Astrocyte of the cerebellum (primary cell): ENCODE measurements around the gene RASSF10.

Experiments used
- DNase-seq: peaks from one replicate; pipeline ENCODE4 v3.0.0-alpha.2; 2011; ENCODE audit warnings: low read depth
- H3K4me3 ChIP-seq: 2 replicates; pipeline ENCODE4 v1.5.1; 2011; ENCODE audit warnings: mild to moderate bottlenecking, low read depth, low read length, moderate library complexity
- CTCF ChIP-seq: IDR thresholded peaks from 2 replicates; pipeline ENCODE4 v1.5.1; 2012; ENCODE audit warnings: low read length, low read depth, moderate library complexity, mild to moderate bottlenecking; ENCODE audit errors: missing control alignments
- in situ Hi-C: cut with HindIII; loops from 2 replicates; pipeline ENCODE4 v1.10.0; 2017; ENCODE audit warnings: low sequenced_read_pairs

Gene RASSF10

GRCh38 chr11:13053255-13053917 lies 44.3 kb downstream of the RASSF10 start:
- H3K4me3 ChIP-seq, result no peak overlapping the region
- DNase-seq, result no peak
- in situ Hi-C loops, result no loop called here
- no peak for TF ChIP-seq CTCF

- in situ Hi-C loops, result no loop called here
- no peak for TF ChIP-seq CTCF
- no peak for DNase-seq
These were observed 45.2 kb downstream of the RASSF10 start for GRCh38 chr11:13054278-13054677.

GRCh38 chr11:13055200-13055599 lies 46.1 kb downstream of the RASSF10 start:
- in situ Hi-C loops, result no loop called here
- no peak for DNase-seq
- no peak overlapping the region for H3K4me3 ChIP-seq
- no peak for TF ChIP-seq CTCF

More at GRCh38 chr11:13054278-13054677, 45.2 kb downstream of the RASSF10 start:
- no peak overlapping the region for H3K4me3 ChIP-seq

GRCh38 chr11:13061294-13061990 lies 52.3 kb downstream of the RASSF10 start:
- in situ Hi-C loops, result no loop called here
- no peak for TF ChIP-seq CTCF
- no peak overlapping the region for H3K4me3 ChIP-seq
- DNase-seq, result no peak
